ENCODE measurements around the gene RBPJ.

The RBPJ gene

GRCh38 chr4:26322346-26322745 is 1.5 kb downstream of the RBPJ start:
- DNase-seq (ENCODE audit: low read depth): no peak
- no peak for TF ChIP-seq CTCF (conservative IDR thresholded peaks at IDR 0.05; ENCODE audit: low read depth, low read length)
- peak overlapping the region; percentile 85 for H3K4me3 ChIP-seq (ENCODE audit: low read depth, low read length)

- DNase-seq (ENCODE audit: low read depth): peak; percentile 68
- no peak overlapping the region for H3K4me3 ChIP-seq (ENCODE audit: low read depth, low read length)
Measured at GRCh38 chr4:26323821-26324220, 3.0 kb downstream of the RBPJ start.

GRCh38 chr4:26325191-26325590 is 4.4 kb downstream of the RBPJ start:
- H3K4me3 ChIP-seq (ENCODE audit: low read depth, low read length): no peak overlapping the region
- peak; percentile 76 for DNase-seq (ENCODE audit: low read depth)
- peak; percentile 70 for TF ChIP-seq CTCF (conservative IDR thresholded peaks at IDR 0.05; ENCODE audit: low read depth, low read length)

More at GRCh38 chr4:26323821-26324220, 3.0 kb downstream of the RBPJ start:
- peak; percentile 36 for TF ChIP-seq CTCF (conservative IDR thresholded peaks at IDR 0.05; ENCODE audit: low read depth, low read length)

GRCh38 chr4:26326791-26327190 is 6.0 kb downstream of the RBPJ start:
- DNase-seq (ENCODE audit: low read depth): peak; percentile 95
- TF ChIP-seq CTCF (conservative IDR thresholded peaks at IDR 0.05; ENCODE audit: low read depth, low read length): no peak
- H3K4me3 ChIP-seq (ENCODE audit: low read depth, low read length): no peak overlapping the region

GRCh38 chr4:26330186-26330787 is 9.5 kb downstream of the RBPJ start:
- peak; percentile 65 for TF ChIP-seq CTCF (conservative IDR thresholded peaks at IDR 0.05; ENCODE audit: low read depth, low read length)
- no peak overlapping the region for H3K4me3 ChIP-seq (ENCODE audit: low read depth, low read length)
- peak; percentile 81 for DNase-seq (ENCODE audit: low read depth)

- H3K4me3 ChIP-seq (ENCODE audit: low read depth, low read length): no peak overlapping the region
- DNase-seq (ENCODE audit: low read depth): no peak
- no peak for TF ChIP-seq CTCF (conservative IDR thresholded peaks at IDR 0.05; ENCODE audit: low read depth, low read length)
Measured at GRCh38 chr4:26330946-26331345, 10.1 kb downstream of the RBPJ start.

GRCh38 chr4:26331380-26331950 is 10.7 kb downstream of the RBPJ start:
- TF ChIP-seq CTCF (conservative IDR thresholded peaks at IDR 0.05; ENCODE audit: low read depth, low read length): no peak
- no peak for DNase-seq (ENCODE audit: low read depth)
- no peak overlapping the region for H3K4me3 ChIP-seq (ENCODE audit: low read depth, low read length)
